HEK293 (cell line): ENCODE data around the gene DNAJC13.

Experiments
- ATF2 ChIP-seq: fragments of 450-650 bp; formaldehyde crosslinking; IDR thresholded peaks from 2 replicates; pipeline ENCODE4 v1.5.1; 2016; ENCODE audit warnings: missing biosample characterization, missing genetic modification characterization, low read depth
- SETDB1 ChIP-seq: IDR thresholded peaks from one replicate; pipeline ENCODE4 v1.6.1; 2017; ENCODE audit warnings: mild to moderate bottlenecking, low read length, moderate library complexity, mixed read lengths; ENCODE audit not compliant: insufficient read length
- SP3 ChIP-seq: fragments of 450-650 bp; formaldehyde crosslinking; IDR thresholded peaks from 2 replicates; pipeline ENCODE4 v1.5.1; 2016; ENCODE audit warnings: missing biosample characterization, missing genetic modification characterization
- ZBTB1 ChIP-seq: fragments of 450-650 bp; formaldehyde crosslinking; IDR thresholded peaks from 2 replicates; pipeline ENCODE4 v1.5.1; 2016; ENCODE audit warnings: missing biosample characterization, missing genetic modification characterization
- ZNF138 ChIP-seq: fragments of 450-650 bp; formaldehyde crosslinking; IDR thresholded peaks from 2 replicates; pipeline ENCODE4 v1.5.1; 2016; ENCODE audit warnings: missing biosample characterization, missing genetic modification characterization, borderline replicate concordance
- ZNF221 ChIP-seq: fragments of 450-650 bp; formaldehyde crosslinking; IDR thresholded peaks from 2 replicates; pipeline ENCODE4 v1.5.1; 2017; ENCODE audit warnings: missing biosample characterization, missing genetic modification characterization, borderline replicate concordance
- ZNF639 ChIP-seq: fragments of 450-650 bp; formaldehyde crosslinking; IDR thresholded peaks from 2 replicates; pipeline ENCODE4 v1.5.1; 2016; ENCODE audit warnings: missing biosample characterization, missing genetic modification characterization
- ZNF707 ChIP-seq: fragments of 450-650 bp; formaldehyde crosslinking; IDR thresholded peaks from 2 replicates; pipeline ENCODE4 v1.5.1; 2016; ENCODE audit warnings: missing biosample characterization, missing genetic modification characterization
- TF ChIP-seq, protein P1 (sequence below): fragments of 450-650 bp; formaldehyde crosslinking; IDR thresholded peaks from 2 replicates; pipeline ENCODE4 v1.5.1; 2016; ENCODE audit warnings: missing biosample characterization, missing genetic modification characterization

DNA sequence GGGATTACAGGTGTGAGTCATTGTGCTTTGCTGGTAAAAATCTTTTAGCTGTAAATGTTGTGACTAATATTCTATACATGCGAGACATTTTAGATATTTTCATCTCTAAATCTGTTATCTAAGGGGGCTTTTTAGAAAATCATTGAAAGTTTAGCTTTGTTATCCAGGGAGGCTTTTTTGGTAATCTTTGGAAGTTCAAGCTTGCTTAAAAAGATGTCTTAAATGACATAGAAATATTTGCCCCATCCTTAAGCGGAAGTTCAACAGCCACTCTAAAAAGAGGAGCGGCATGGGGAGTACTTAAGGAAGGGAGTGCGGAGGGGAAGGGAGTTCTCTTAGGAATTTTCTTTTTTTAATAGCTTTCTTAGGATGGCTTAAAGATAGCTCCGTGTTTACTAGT is 26.1 kb downstream of the DNAJC13 start:
- no peak for TF ChIP-seq SP3
- TF ChIP-seq ZBTB1 (tag by site-specific recombination), result no peak
- TF ChIP-seq, protein P1, sequence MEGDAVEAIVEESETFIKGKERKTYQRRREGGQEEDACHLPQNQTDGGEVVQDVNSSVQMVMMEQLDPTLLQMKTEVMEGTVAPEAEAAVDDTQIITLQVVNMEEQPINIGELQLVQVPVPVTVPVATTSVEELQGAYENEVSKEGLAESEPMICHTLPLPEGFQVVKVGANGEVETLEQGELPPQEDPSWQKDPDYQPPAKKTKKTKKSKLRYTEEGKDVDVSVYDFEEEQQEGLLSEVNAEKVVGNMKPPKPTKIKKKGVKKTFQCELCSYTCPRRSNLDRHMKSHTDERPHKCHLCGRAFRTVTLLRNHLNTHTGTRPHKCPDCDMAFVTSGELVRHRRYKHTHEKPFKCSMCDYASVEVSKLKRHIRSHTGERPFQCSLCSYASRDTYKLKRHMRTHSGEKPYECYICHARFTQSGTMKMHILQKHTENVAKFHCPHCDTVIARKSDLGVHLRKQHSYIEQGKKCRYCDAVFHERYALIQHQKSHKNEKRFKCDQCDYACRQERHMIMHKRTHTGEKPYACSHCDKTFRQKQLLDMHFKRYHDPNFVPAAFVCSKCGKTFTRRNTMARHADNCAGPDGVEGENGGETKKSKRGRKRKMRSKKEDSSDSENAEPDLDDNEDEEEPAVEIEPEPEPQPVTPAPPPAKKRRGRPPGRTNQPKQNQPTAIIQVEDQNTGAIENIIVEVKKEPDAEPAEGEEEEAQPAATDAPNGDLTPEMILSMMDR (tag by site-specific recombination), result no peak
- no peak for TF ChIP-seq ZNF707 (tag by site-specific recombination)
- no peak for TF ChIP-seq SETDB1
- no peak for TF ChIP-seq ATF2 (tag by site-specific recombination)
- TF ChIP-seq ZNF639 (tag by site-specific recombination), result no peak
- TF ChIP-seq ZNF221 (tag by site-specific recombination), result no peak
- no peak for TF ChIP-seq ZNF138
